Heart right ventricle (tissue), 16 donors: ENCODE results near the gene TYROBP. TPM values are rescaled to one million over a fixed set of nuclear protein-coding genes. Genes with fewer than 3 reads are reported as not detected.
"Not testable (repeated sequence)": the region's sequence is repeated elsewhere in the genome, so short reads cannot be mapped to it uniquely, and the experiment has no call there.

Experiments used
- ATAC-seq, 8 donors: fragments of 200-7000 bp; cut with Tn5 transposase; one replicate each; pipeline ENCODE4 v1.9.1; 2020; ENCODE audit warnings: mild to moderate bottlenecking in 8 of 8, moderate library complexity in 8 of 8, moderate number of reproducible peaks in 1 of 8
- DNase-seq, 2 donors: peaks; one replicate each; pipeline ENCODE4 v3.0.0-alpha.2; 2020
- H3K27ac ChIP-seq, 10 donors: fragments of 200-600 bp; sonication (generic) in 2 of 10; one replicate each; pipeline versions ENCODE4 v1.5.0 to v1.8.0; 2020 to 2022; ENCODE audit warnings: mild to moderate bottlenecking in 3 of 10
- H3K27me3 ChIP-seq, 7 donors: fragments of 200-600 bp; one replicate each; pipeline ENCODE4 v1.8.0; 2021 to 2022; ENCODE audit warnings: mild to moderate bottlenecking in 2 of 7
- H3K36me3 ChIP-seq, 9 donors: fragments of 200-600 bp; sonication (generic) in 1 of 9; one replicate each; pipeline versions ENCODE4 v1.5.0 to v1.8.0; 2020 to 2022; ENCODE audit warnings: mild to moderate bottlenecking in 2 of 9
- H3K4me1 ChIP-seq, 9 donors: fragments of 200-600 bp; sonication (generic) in 1 of 9; one replicate each; pipeline versions ENCODE4 v1.5.0 to v1.8.0; 2020 to 2022; ENCODE audit warnings: mild to moderate bottlenecking in 4 of 9
- H3K4me3 ChIP-seq, 10 donors: fragments of 200-600 bp; sonication (generic) in 2 of 10; one replicate each; pipeline versions ENCODE4 v1.5.0 to v1.8.0; 2020 to 2022; ENCODE audit warnings: mild to moderate bottlenecking in 7 of 10, moderate library complexity in 2 of 10
- H3K9me3 ChIP-seq, 11 donors: fragments of 200-600 bp in 10 of 11; sonication (generic) in 2 of 11; one replicate each; pipeline versions ENCODE4 v1.5.0 to v1.8.0; 2013 to 2022; ENCODE audit warnings: mild to moderate bottlenecking in 2 of 11, control low read depth in 1 of 11, moderate library complexity in 1 of 11
- WGBS, 2 donors: extraction: QIAGEN DNeasy Blood & Tissue Kit; methylation state at CpG; one replicate each; pipeline ENCODE4 v1.1.7; 2013; ENCODE audit warnings: inconsistent platforms in 1 of 2; 5-methylcytosine and 5-hydroxymethylcytosine counted together
- intact Hi-C, 10 donors: fragments of 100-400 bp; cut with DNase I; formaldehyde crosslinking; loops; one replicate each; pipeline versions ENCODE4 v1.11.1 to v1.14.2; 2022
- polyA plus RNA-seq, 2 donors: library from polyadenylated mRNA; stranded (reverse); fragments of 200-250 nt; gene quantifications; one replicate each; pipeline ENCODE4 v1.2.3, GENCODE V29; 2013
- total RNA-seq, 10 donors: library from RNA; stranded (reverse); fragmentation: NEBNext Ultra II Directional in 3 of 10; extraction: Animal tissue kit (Norgen Biotek cat#: 25700) in 3 of 10; gene quantifications; one replicate each; pipeline versions ENCODE4 v1.2.1 to v1.2.4, GENCODE V29; 2021 to 2023
- TF ChIP-seq, protein P1 (sequence below), 9 donors: fragments of 200-600 bp; sonication (generic) in 2 of 9; IDR thresholded peaks; one replicate each; pipeline versions ENCODE4 v1.5.0 to v1.8.0; 2021 to 2022; ENCODE audit warnings: antibody characterized with exemption in 9 of 9, mild to moderate bottlenecking in 5 of 9, moderate library complexity in 1 of 9
- donor health status: Arrhythmogenic right ventricular cardiomyopathy.
- donor health status: ischemic (EF 13 %, LVEDD 7.1; RV severe dilation, severe dysfunction).
- donor health status: healthy with polysubstance abuse.
- donor health status: DM: no; HTN: yes; CAD: no.
- donor health status: DM: no; HTN: no; CAD: no.
- donor health status: ischemic (EF 25% LVEDD 6.9; RV normal size, moderate dysfunction).
- donor health status: ischemic (EF 25% LVEDD 5.7; RV mildly dilated, moderate dysfunction).
- donor health status: healthy.
- donor health status: DM: yes; HTN: yes; CAD: no.
- donor health status: Ischemic cardiomyopathy.
- donor health status: ischemic (EF 35%, LVEDD 5.7; RV mildly dilated, moderate dysfunction).
- donor health status: nonischemic (EF 11% LVEDD 7.7; RV severe dilation, severe dysfunction).
- donor health status: DM: yes; HTN: yes; CAD: no.
- donor health status: PGD.
- donor health status: ischemic (EF 29% LVEDD 5.4; RV normal size, mild dysfunction).
- donor health status: nonischemic (EF 23%, LVEDD 6.1; RV moderate dilation, normal function).

TYROBP gene
- total and polyA plus RNA-seq, 12 donors, result 8.4 to 122 (median 18.4) TPM

- WGBS, 2 donors, result 71 to 73% methylated on average over 12 of the region's 12 CpGs
- intact Hi-C loops, result no loop called here
- TF ChIP-seq, protein P1, sequence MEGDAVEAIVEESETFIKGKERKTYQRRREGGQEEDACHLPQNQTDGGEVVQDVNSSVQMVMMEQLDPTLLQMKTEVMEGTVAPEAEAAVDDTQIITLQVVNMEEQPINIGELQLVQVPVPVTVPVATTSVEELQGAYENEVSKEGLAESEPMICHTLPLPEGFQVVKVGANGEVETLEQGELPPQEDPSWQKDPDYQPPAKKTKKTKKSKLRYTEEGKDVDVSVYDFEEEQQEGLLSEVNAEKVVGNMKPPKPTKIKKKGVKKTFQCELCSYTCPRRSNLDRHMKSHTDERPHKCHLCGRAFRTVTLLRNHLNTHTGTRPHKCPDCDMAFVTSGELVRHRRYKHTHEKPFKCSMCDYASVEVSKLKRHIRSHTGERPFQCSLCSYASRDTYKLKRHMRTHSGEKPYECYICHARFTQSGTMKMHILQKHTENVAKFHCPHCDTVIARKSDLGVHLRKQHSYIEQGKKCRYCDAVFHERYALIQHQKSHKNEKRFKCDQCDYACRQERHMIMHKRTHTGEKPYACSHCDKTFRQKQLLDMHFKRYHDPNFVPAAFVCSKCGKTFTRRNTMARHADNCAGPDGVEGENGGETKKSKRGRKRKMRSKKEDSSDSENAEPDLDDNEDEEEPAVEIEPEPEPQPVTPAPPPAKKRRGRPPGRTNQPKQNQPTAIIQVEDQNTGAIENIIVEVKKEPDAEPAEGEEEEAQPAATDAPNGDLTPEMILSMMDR (IDR thresholded peaks at IDR 0.05), result no peak
- ATAC-seq (no peak), DNase-seq (no peak)
- Histone ChIP-seq H3K4me1 (peaks cover 6 to 23% (median 20%) of the 10 kb centered on the region in 9 donors), H3K4me3 (no peak overlapping the region), H3K27ac (no peak overlapping the region), H3K9me3 (no peaks in the 10 kb centered on the region), H3K36me3 (no peaks in the 10 kb centered on the region), H3K27me3 (peaks cover 0 to 49% (median 14%) of the 10 kb centered on the region in 7 donors)
These were observed 37.3 kb downstream of the TYROBP start for GRCh38 chr19:35870798-35871197.

GRCh38 chr19:35870124-35870736, 37.9 kb downstream of the TYROBP start:
- H3K27ac ChIP-seq, intact Hi-C loops, H3K36me3 ChIP-seq, H3K9me3 ChIP-seq, ATAC-seq, DNase-seq: not testable (repeated sequence)
- 35 to 36% methylated on average over 26 of the region's 26 CpGs for WGBS, 2 donors
- Histone ChIP-seq H3K27me3 (peaks cover 0 to 54% (median 14%) of the 10 kb centered on the region in 7 donors), H3K4me3 (peak overlapping the region in 7 of 10 donors; percentile 1 to 68 (median 58)), H3K4me1 (peaks cover 6 to 23% (median 20%) of the 10 kb centered on the region in 9 donors)

DNA sequence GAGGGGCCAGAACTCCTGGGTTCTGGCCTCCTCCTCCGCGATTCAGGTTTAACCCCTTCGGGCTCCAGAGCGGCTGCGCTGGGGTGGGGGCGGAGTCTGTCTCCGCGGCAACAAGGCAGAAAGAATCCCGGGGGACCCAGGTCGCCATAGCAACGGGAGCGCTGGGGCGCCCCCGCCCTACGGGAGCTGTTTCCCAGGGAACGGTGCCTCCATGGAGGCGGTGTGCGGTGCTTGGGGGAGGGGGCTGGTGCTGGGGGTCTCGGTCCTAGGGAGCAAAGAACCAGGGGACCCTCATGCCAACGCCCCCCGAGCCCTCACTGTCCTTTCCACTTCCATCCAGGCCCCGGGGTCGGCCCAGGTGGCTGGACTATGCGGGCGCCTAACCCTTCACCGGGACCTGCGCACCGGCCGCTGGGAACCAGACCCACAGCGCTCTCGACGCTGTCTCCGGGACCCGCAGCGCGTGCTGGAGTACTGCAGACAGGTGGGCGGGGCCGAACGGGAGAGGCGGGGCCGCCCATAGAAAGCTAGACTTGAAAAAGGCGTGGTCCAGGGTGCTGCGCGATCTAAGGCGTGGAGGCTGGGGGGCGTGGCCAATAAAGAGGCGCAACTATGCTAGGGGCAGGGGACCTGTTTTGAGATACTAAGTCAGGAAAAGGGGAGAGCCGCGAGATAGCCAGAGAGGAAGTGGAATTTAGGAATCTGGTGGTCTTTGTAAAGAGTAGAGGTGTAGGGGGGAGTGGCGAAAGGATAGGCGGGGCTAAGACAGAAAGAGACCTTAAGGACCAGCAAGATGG, 38.6 kb downstream of the TYROBP start:
- TF ChIP-seq, protein P1 (IDR thresholded peaks at IDR 0.05), result no peak
- peaks cover 0 to 56% (median 14%) of the 10 kb centered on the region in 7 donors for H3K27me3 ChIP-seq
- ATAC-seq (peak; percentile 35 to 72 (median 64)), DNase-seq (peak; percentile 53 to 66)
- WGBS, 2 donors, result 1 to 2% methylated on average over 51 of the region's 51 CpGs
- no peaks in the 10 kb centered on the region for H3K36me3 ChIP-seq
- intact Hi-C loops, result no loop called here
- H3K4me3 ChIP-seq, result peak overlapping the region in 8 of 10 donors; percentile 0 to 68 (median 57)
- H3K9me3 ChIP-seq, result no peaks in the 10 kb centered on the region
- H3K4me1 ChIP-seq, result peaks cover 6 to 23% (median 20%) of the 10 kb centered on the region in 9 donors
- no peak overlapping the region for H3K27ac ChIP-seq

DNA sequence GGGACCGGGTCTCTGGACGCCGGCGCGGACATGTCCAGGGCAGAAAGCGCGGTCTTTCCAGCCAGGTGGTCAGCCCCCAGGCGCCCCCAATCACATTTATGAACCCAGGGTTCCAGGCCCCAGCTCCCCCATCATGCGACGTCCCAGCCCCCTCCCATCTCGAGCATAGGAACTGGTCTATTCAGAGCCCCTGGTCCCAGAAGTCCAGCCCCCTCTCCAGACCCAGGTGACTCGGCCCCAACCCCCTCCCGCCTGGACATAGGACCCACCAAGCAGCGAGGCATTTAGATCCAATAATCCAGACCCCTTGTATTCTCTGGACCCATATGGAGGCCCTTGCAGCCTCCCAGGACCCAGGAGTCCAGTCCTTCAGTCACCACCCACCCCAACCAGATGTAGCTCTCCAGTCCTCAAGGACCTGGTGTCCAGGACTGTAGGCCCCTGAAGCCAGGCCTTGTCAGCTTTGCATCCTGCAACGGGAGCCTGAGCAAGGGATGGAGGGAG, 39.2 kb downstream of the TYROBP start:
- H3K27me3 ChIP-seq, result peaks cover 0 to 56% (median 14%) of the 10 kb centered on the region in 7 donors
- WGBS, 2 donors, result 2% methylated on average over 15 of the region's 15 CpGs
- no peaks in the 10 kb centered on the region for H3K36me3 ChIP-seq
- ATAC-seq (peak in 5 of 8 donors; percentile 9 to 35 (median 15)), DNase-seq (no peak)
- peaks cover 6 to 23% (median 20%) of the 10 kb centered on the region in 9 donors for H3K4me1 ChIP-seq
- intact Hi-C loops, result no loop called here
- H3K27ac ChIP-seq, result no peak overlapping the region
- H3K9me3 ChIP-seq, result no peaks in the 10 kb centered on the region
- H3K4me3 ChIP-seq, result peak overlapping the region in 9 of 10 donors; percentile 40 to 68 (median 56)
- TF ChIP-seq, protein P1 (IDR thresholded peaks at IDR 0.05), result no peak
